ENCODE data around the gene PPP1R2. TPM values are rescaled to one million over a fixed set of nuclear protein-coding genes. Genes with fewer than 3 reads are reported as not detected.

The PPP1R2 gene
- total RNA-seq, 2 donors from 2014 or later = 55.6 to 69.0 TPM

GRCh38 chr3:195556390-195556789 is 13.3 kb upstream of the PPP1R2 start:
- Histone ChIP-seq H3K4me1 (ENCODE audit: control insufficient read depth in 1 of 2, low read depth in 2 of 2) (no peaks in the 10 kb centered on the region), H3K9me3 (no peaks in the 10 kb centered on the region), H3K27ac (no peak overlapping the region), H3K36me3 (no peaks in the 10 kb centered on the region), H3K27me3 (replicated peaks; ENCODE audit: insufficient read depth) (no peaks in the 10 kb centered on the region), H3K4me3 (no peak overlapping the region)
- DNase-seq (ENCODE audit: low spot score) (no peak), ATAC-seq (ENCODE audit: insufficient number of reproducible peaks, low FRiP score, low read depth) (no peak)
- TF ChIP-seq, protein P1, sequence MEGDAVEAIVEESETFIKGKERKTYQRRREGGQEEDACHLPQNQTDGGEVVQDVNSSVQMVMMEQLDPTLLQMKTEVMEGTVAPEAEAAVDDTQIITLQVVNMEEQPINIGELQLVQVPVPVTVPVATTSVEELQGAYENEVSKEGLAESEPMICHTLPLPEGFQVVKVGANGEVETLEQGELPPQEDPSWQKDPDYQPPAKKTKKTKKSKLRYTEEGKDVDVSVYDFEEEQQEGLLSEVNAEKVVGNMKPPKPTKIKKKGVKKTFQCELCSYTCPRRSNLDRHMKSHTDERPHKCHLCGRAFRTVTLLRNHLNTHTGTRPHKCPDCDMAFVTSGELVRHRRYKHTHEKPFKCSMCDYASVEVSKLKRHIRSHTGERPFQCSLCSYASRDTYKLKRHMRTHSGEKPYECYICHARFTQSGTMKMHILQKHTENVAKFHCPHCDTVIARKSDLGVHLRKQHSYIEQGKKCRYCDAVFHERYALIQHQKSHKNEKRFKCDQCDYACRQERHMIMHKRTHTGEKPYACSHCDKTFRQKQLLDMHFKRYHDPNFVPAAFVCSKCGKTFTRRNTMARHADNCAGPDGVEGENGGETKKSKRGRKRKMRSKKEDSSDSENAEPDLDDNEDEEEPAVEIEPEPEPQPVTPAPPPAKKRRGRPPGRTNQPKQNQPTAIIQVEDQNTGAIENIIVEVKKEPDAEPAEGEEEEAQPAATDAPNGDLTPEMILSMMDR (IDR thresholded peaks at IDR 0.05) = no peak

DNA sequence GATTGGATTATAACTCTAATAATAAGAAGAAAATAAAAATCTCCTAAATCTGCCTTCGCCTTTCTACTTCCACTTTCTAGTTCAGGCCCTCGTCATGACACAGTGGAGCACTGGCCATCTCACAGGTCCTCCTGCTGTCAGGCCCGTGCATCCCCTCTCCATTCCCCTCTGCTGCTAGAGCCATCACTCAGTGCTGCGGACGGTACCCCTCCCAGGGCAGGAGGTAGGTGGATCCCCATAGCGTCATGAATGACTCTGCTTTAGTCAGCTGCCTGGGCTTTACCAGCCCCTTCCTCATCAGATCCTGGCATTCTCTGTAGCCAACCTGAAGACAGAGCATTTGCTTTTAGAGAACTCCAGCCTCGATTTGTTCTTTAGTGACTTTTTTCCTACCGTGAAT is 12.0 kb upstream of the PPP1R2 start:
- Histone ChIP-seq H3K27ac (no peak overlapping the region), H3K27me3 (replicated peaks; ENCODE audit: insufficient read depth) (no peaks in the 10 kb centered on the region), H3K9me3 (no peaks in the 10 kb centered on the region), H3K4me3 (no peak overlapping the region), H3K4me1 (ENCODE audit: control insufficient read depth in 1 of 2, low read depth in 2 of 2) (peaks cover 0 to 7% of the 10 kb centered on the region in 2 donors), H3K36me3 (no peaks in the 10 kb centered on the region)
- ATAC-seq (ENCODE audit: insufficient number of reproducible peaks, low FRiP score, low read depth) = no peak
- TF ChIP-seq, protein P1 (IDR thresholded peaks at IDR 0.05) = no peak
- DNase-seq (ENCODE audit: low spot score) = no peak

GRCh38 chr3:195554458-195554857 is 11.3 kb upstream of the PPP1R2 start:
- Histone ChIP-seq H3K4me1 (ENCODE audit: control insufficient read depth in 1 of 2, low read depth in 2 of 2) (peaks cover 0 to 7% of the 10 kb centered on the region in 2 donors), H3K9me3 (no peaks in the 10 kb centered on the region), H3K27ac (no peak overlapping the region), H3K4me3 (no peak overlapping the region), H3K27me3 (replicated peaks; ENCODE audit: insufficient read depth) (no peaks in the 10 kb centered on the region), H3K36me3 (no peaks in the 10 kb centered on the region)
- ATAC-seq (ENCODE audit: insufficient number of reproducible peaks, low FRiP score, low read depth) (no peak), DNase-seq (ENCODE audit: low spot score) (no peak)
- TF ChIP-seq, protein P1 (IDR thresholded peaks at IDR 0.05) = no peak

- TF ChIP-seq, protein P1 (IDR thresholded peaks at IDR 0.05) = no peak
- Histone ChIP-seq H3K27me3 (replicated peaks; ENCODE audit: insufficient read depth) (no peaks in the 10 kb centered on the region), H3K9me3 (no peaks in the 10 kb centered on the region)
Observed at GRCh38 chr3:195553268-195553667, 10.1 kb upstream of the PPP1R2 start.

GRCh38 chr3:195551381-195551978 is 8.4 kb upstream of the PPP1R2 start:
- Histone ChIP-seq H3K27me3 (replicated peaks; ENCODE audit: insufficient read depth) (no peaks in the 10 kb centered on the region), H3K4me3 (no peak overlapping the region), H3K4me1 (ENCODE audit: control insufficient read depth in 1 of 2, low read depth in 2 of 2) (peaks cover 0 to 7% of the 10 kb centered on the region in 2 donors), H3K36me3 (no peaks in the 10 kb centered on the region), H3K27ac (no peak overlapping the region), H3K9me3 (no peaks in the 10 kb centered on the region)
- TF ChIP-seq, protein P1 (IDR thresholded peaks at IDR 0.05) = no peak
- no peak for DNase-seq (ENCODE audit: low spot score)
- ATAC-seq (ENCODE audit: insufficient number of reproducible peaks, low FRiP score, low read depth) = no peak

More at GRCh38 chr3:195553268-195553667, 10.1 kb upstream of the PPP1R2 start:
- ATAC-seq (ENCODE audit: insufficient number of reproducible peaks, low FRiP score, low read depth) (no peak), DNase-seq (ENCODE audit: low spot score) (no peak)
- Histone ChIP-seq H3K27ac (no peak overlapping the region), H3K4me3 (no peak overlapping the region), H3K4me1 (ENCODE audit: control insufficient read depth in 1 of 2, low read depth in 2 of 2) (peaks cover 0 to 7% of the 10 kb centered on the region in 2 donors), H3K36me3 (no peaks in the 10 kb centered on the region)

Data from thoracic aorta (tissue), 2 donors.